GM18502 (cell line): ENCODE measurements around the gene PLXNA3.
A peak's percentile ranks its signal among the peaks of the same experiment; 100 is the strongest.

Experiments used
- ATAC-seq: cut with Tn5 transposase; IDR thresholded peaks from one replicate; pipeline ENCODE4 v1.9.1; 2021; ENCODE audit warnings: mild to moderate bottlenecking; ENCODE audit not compliant: unreplicated experiment, poor library complexity

Gene PLXNA3

DNA sequence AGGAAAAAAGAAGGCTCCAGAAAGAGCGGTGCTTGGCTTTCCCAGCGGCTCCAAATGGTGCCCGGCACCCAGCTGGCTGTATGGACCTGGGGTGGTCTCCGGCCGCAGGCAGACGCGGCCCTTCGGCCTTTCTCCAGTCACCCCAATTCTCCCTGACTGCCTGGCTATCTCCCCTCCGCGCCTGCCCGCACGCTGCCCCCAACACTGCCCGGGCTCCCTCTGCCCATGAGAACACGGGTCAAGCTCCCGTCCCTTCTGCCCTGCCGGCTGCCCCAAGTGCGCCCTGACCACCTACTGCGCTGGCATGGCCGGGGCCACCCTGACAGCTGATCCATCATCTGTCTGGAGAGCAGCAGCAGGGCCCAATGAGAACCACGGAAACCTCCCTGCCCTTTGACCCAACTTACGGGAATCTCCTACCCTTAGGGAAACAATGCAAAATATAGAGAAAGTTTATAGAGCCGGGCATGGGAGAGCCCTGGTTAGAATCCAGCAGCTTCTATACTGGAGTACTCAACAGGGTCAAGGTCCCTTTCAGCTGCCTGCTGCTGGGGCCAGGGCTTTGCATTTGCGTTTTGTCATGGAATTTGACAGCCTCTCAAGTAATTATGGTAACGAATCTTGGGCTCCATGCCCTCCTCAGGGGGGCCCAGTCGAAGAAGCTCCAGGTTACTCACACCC, 59.2 kb downstream of the PLXNA3 start:
- ATAC-seq, result no peak

- no peak for ATAC-seq
Measured at GRCh38 chrX:154519389-154519788, 61.3 kb downstream of the PLXNA3 start.

DNA sequence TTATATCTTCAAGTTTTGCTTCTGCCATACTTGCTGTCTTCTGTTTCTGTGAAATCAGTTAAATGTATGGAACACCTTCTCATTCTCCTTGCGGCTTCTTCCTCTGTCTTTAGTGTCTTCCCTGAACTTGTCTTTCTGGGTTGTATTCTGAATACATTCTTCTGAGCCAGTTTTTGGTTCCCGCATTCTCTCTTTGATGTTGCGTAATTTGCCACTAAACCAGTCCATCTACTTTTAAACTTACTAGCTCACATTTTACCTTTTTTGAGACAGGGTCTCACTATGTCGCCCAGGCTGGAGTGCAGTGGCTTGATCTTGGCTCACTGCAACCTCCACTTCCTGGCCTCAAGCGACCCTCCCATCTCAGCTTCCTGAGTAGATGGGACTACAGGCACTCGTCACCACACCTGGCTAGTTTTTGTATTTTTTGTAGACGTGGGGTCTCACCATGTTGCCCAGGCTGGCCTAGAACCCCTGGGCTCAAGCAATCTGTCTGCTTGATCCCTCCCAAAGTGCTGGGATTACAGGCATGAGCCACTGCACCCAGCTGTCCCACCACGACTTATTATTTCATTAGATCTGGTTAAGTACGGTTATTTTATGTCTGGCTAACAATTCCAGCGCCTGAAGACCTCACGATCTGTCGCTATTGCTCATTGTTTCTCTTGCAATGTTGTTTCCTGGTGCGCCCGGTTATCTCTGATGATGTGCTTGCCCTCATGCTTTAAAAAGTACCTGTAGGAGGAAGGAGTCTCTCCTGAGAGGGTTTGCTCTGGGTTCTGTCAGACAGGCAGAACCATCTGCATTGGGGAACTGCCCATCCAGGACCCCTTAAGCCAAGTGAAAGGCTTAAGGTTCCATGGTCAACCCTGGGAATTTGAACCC, 67.8 kb downstream of the PLXNA3 start:
- ATAC-seq, result no peak

DNA sequence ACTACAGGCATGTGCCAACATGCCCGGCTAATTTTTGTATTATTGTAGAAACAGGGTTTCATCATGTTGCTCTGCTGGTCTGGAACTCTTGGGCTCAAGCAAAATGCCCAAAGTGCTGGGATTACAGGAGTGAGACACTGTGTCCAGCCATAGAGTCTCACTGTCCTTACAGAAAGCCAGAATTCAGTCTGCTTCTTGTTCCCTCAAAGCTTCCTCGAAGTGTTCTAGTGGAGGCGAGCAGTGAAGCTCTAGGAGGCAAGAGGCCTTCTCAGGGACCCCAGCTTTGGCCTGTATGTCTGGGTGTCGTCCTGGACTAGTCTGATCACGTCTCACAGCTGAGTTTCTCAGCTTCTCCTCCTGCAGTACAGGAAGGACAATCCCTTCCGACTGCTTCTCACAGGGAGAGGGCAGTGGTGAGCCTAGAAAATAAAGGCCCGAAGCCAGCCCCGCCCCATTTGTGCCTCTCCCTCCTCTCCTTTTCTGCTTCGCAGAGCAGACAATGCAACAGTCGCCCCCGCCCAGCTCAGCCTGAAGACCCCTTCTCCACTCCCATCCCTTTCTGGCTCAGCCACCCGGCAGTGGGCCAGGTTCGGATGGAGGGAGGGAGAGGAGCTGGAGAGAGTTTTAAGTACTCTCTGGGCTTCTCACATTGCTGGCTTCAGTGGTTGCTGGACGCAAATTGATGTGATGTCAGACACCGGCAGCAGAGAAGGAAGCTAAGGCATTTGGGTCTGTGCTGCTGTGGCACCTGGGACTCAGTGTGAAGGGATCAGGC, 69.0 kb downstream of the PLXNA3 start:
- peak; percentile 68 for ATAC-seq
